K562 (cell line): ENCODE measurements around the gene PPP1R12B. TPM values are rescaled to one million over a fixed set of nuclear protein-coding genes. Genes with fewer than 3 reads are reported as not detected.

Experiments
- ATAC-seq: fragments of 200-7000 bp; cut with Tn5 transposase; 3 replicates; pipeline ENCODE4 v1.9.1; 2020; ENCODE audit warnings: moderate library complexity
- BruUV-seq: library from RNA; stranded (reverse); fragments of 400-500 nt; replicated peaks from 2 replicates; lab custom pipeline; 2021; lab: Mats Ljungman, UMichigan
- CTCF ChIA-PET: fragments of 300-600 bp; formaldehyde crosslinking; extraction: SDS; loops from one replicate; lab custom pipeline; 2021; ENCODE audit warnings: low intra/inter-chr PET ratio; lab: Yijun Ruan, JAX
- POLR2A ChIA-PET: fragments of 300-600, 350-650 bp; sonication (Branson Sonifier 250); formaldehyde crosslinking; extraction: SDS; loops from one replicate; lab custom pipeline; 2021; ENCODE audit warnings: antibody characterized with exemption, inconsistent platforms; lab: Yijun Ruan, JAX
- DNase-seq, 4 experiments: peaks; one replicate each; pipeline versions ENCODE4 v3.0.0 to v3.0.0-alpha.2; 2011 to 2018; ENCODE audit warnings: low spot score in 3 of 4, mixed read lengths in 3 of 4; ENCODE audit errors: extremely low read depth in 1 of 4
- FAIRE-seq: peaks from 2 replicates; lab custom pipeline; 2011; peaks lifted over from hg19 to GRCh38; lab: Jason Lieb, UNC
- H2AFZ ChIP-seq: 2 replicates; pipeline ENCODE4 v1.6.0; 2011; ENCODE audit warnings: low read depth, low read length, control low read depth, inconsistent platforms
- H3K27ac ChIP-seq: fragments of 200-600 bp; 3 replicates; pipeline ENCODE4 v1.8.0; 2011; ENCODE audit warnings: low read depth, mild to moderate bottlenecking, control low read depth, inconsistent platforms, low read length, moderate library complexity, mixed read lengths; ENCODE audit errors: extremely low read depth
- H3K27me3 ChIP-seq, 2 experiments: fragments of 300-600 bp in 1 of 2; 2 replicates in 1 of 2; 3 replicates in 1 of 2; pipeline versions ENCODE4 v1.6.0 to v1.8.0; 2011; ENCODE audit warnings: inconsistent platforms in 2 of 2, low read length in 2 of 2, mild to moderate bottlenecking in 1 of 2, mixed read lengths in 1 of 2, moderate library complexity in 1 of 2; ENCODE audit not compliant: control insufficient read depth in 2 of 2, insufficient read depth in 2 of 2
- H3K36me3 ChIP-seq: fragments of 300-600 bp; 3 replicates; pipeline ENCODE4 v1.8.0; 2011; ENCODE audit warnings: mild to moderate bottlenecking, low read length, inconsistent platforms; ENCODE audit not compliant: control insufficient read depth, insufficient read depth
- H3K4me1 ChIP-seq, 2 experiments: fragments of 200-600 bp in 1 of 2; replicated peaks in 1 of 2; 2 replicates in 1 of 2; 3 replicates in 1 of 2; pipeline versions ENCODE4 v1.5.1 to v1.8.0; 2011; ENCODE audit warnings: inconsistent platforms in 2 of 2, low read length in 2 of 2, mild to moderate bottlenecking in 1 of 2, mixed read lengths in 1 of 2, moderate library complexity in 1 of 2; ENCODE audit not compliant: control insufficient read depth in 2 of 2, insufficient read depth in 2 of 2
- H3K4me2 ChIP-seq: 2 replicates; pipeline ENCODE4 v1.6.1; 2011; ENCODE audit warnings: low read length, control low read depth, inconsistent platforms, mixed read lengths; ENCODE audit not compliant: insufficient read depth
- H3K4me3 ChIP-seq: fragments of 200-600 bp; sonication (generic), shearing (Covaris generic); 2 replicates; pipeline ENCODE4 v1.5.1; 2016; ENCODE audit warnings: control low read depth, inconsistent platforms
- H3K79me2 ChIP-seq: fragments of 200-600 bp; 3 replicates; pipeline ENCODE4 v1.8.0; 2011; ENCODE audit warnings: low read length, inconsistent platforms; ENCODE audit not compliant: control insufficient read depth, insufficient read depth
- H3K9ac ChIP-seq, 2 experiments: 2 replicates each; pipeline versions ENCODE4 v1.6.0 to v1.6.1; 2011; ENCODE audit warnings: low read depth in 2 of 2, low read length in 2 of 2, control low read depth in 1 of 2, inconsistent platforms in 1 of 2, mild to moderate bottlenecking in 1 of 2, mixed read lengths in 1 of 2; ENCODE audit not compliant: insufficient read depth in 1 of 2
- H3K9me1 ChIP-seq: one replicate; pipeline ENCODE4 v1.6.0; 2011; ENCODE audit warnings: inconsistent platforms, mild to moderate bottlenecking, low read length, moderate library complexity; ENCODE audit not compliant: control insufficient read depth, insufficient read depth
- H3K9me3 ChIP-seq: replicated peaks from 2 replicates; pipeline ENCODE4 v1.5.1; 2011; ENCODE audit warnings: low read depth, low read length, inconsistent platforms; ENCODE audit not compliant: control insufficient read depth, insufficient read depth
- H4K20me1 ChIP-seq: replicated peaks from 2 replicates; pipeline ENCODE4 v1.6.1; 2011; ENCODE audit warnings: low read length, inconsistent platforms, mixed read lengths; ENCODE audit not compliant: control insufficient read depth, insufficient read depth
- CGGBP1 ChIP-seq: fragments of 250-450 bp; sonication (Bioruptor Pico); IDR thresholded peaks from 2 replicates; pipeline ENCODE4 v1.9.0; 2021; ENCODE audit warnings: mild to moderate bottlenecking
- CREB3L1 ChIP-seq: fragments of 450-650 bp; IDR thresholded peaks from 2 replicates; pipeline ENCODE4 v1.6.1; 2014; ENCODE audit warnings: low read depth, mild to moderate bottlenecking, moderate library complexity, borderline replicate concordance
- ELK1 ChIP-seq: sonication (generic); formaldehyde crosslinking; IDR thresholded peaks from 2 replicates; pipeline ENCODE4 v1.8.1; 2022; ENCODE audit warnings: missing genetic modification reagents
- FOXP4 ChIP-seq: sonication (generic); formaldehyde crosslinking; IDR thresholded peaks from 2 replicates; pipeline ENCODE4 v1.8.0; 2022; ENCODE audit warnings: mild to moderate bottlenecking, missing genetic modification reagents, borderline replicate concordance
- PCBP2 ChIP-seq: fragments of 200-400 bp; formaldehyde crosslinking; IDR thresholded peaks from 2 replicates; pipeline ENCODE4 v1.6.1; 2018; ENCODE audit warnings: low read length, low read depth, mild to moderate bottlenecking, moderate library complexity; ENCODE audit not compliant: poor library complexity, severe bottlenecking
- PHF20 ChIP-seq: fragments of 450-650 bp; IDR thresholded peaks from 2 replicates; pipeline ENCODE4 v1.6.1; 2018; ENCODE audit not compliant: partially characterized antibody
- PTTG1 ChIP-seq: fragments of 450-650 bp; IDR thresholded peaks from 2 replicates; pipeline ENCODE4 v1.6.1; 2016; ENCODE audit warnings: low read depth, mild to moderate bottlenecking, missing genetic modification characterization, missing compliant biosample characterization
- SRSF1 ChIP-seq: fragments of 200-400 bp; formaldehyde crosslinking; IDR thresholded peaks from 2 replicates; pipeline ENCODE4 v1.6.1; 2017; ENCODE audit warnings: mild to moderate bottlenecking, low read depth, low read length, moderate library complexity
- ZNF408 ChIP-seq: fragments of 250-450 bp; sonication (Bioruptor Pico); IDR thresholded peaks from 2 replicates; pipeline ENCODE4 v1.4.0; 2020; ENCODE audit warnings: low read depth, mild to moderate bottlenecking, moderate library complexity
- ZNF695 ChIP-seq: fragments of 450-650 bp; formaldehyde crosslinking; IDR thresholded peaks from 2 replicates; pipeline ENCODE4 v1.4.0; 2020; ENCODE audit warnings: mild to moderate bottlenecking, moderate library complexity
- WGBS: fragments of 100-300 bp; shearing (Covaris generic); methylation state at CpG from one replicate; pipeline ENCODE4 v1.1.6; 2016; ENCODE audit warnings: low coverage, mixed read lengths; ENCODE audit not compliant: insufficient coverage; ENCODE audit errors: missing lambda C conversion rate; 5-methylcytosine and 5-hydroxymethylcytosine counted together
- in situ Hi-C: fragments of 300-500 bp; cut with MboI; formaldehyde crosslinking; loops from 4 replicates; pipeline ENCODE4 v1.15.0; 2018; ENCODE audit warnings: inconsistent platforms, mixed read lengths
- intact Hi-C: fragments of 100-400 bp; cut with micrococcal nuclease; formaldehyde crosslinking; loops from 2 replicates; pipeline ENCODE4 v1.14.2; 2022
- polyA plus RNA-seq, 8 experiments: library from polyadenylated mRNA; depleted of rRNA in 4 of 8; stranded (reverse) in 5 of 8; unstranded in 3 of 8; fragments of >200 nt; fragmentation: Nextera tagmentation in 2 of 8; fragmentation: Illumina TruSeq in 1 of 8; extraction: Ambion mirVana in 2 of 8; extraction: Trizol in 1 of 8; gene quantifications; 2 replicates each; pipeline versions ENCODE4 v1.2.1 to v1.2.3, GENCODE V29; 2011 to 2014; ENCODE audit warnings: inconsistent platforms in 1 of 8, missing spikeins in 1 of 8
- total RNA-seq, 7 experiments: library from RNA; depleted of rRNA in 6 of 7; stranded (reverse); fragments of >200 nt in 6 of 7; fragmentation: Illumina TruSeq in 2 of 7; extraction: Trizol in 2 of 7; gene quantifications; 2 replicates each; pipeline versions ENCODE4 v1.2.1 to v1.2.3, GENCODE V29; 2011 to 2021; ENCODE audit warnings: low replicate concordance in 1 of 7
- TF ChIP-seq, protein P1 (sequence below): sonication (generic); formaldehyde crosslinking; IDR thresholded peaks from 2 replicates; pipeline ENCODE4 v1.8.0; 2022; ENCODE audit warnings: missing genetic modification reagents, mild to moderate bottlenecking, borderline replicate concordance

PPP1R12B gene
- total and polyA plus RNA-seq, 9 of the 15 experiments (the other 6 are each of a cell fraction or from before 2014, with no cell fraction given): 0.73 to 16.9 (median 13.6) TPM

DNA sequence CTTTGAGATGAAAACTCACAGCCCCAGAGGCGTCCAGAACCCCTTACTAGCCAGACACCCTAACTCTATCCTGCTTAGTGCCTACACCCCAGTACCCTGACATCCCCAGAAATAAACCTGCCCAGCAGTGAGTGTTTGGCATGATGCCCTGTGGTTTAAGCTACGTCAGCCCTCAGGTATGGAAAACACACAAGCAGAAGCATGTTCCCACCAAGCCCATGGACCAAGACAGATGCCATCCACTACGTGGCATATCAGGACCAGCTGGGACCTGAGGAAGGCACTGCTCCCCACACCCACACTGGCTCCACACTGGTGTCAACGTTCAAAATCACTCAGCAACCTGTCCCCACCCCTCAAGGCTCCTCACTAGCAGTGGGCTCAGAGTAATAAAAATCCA is 245.3 kb downstream of the PPP1R12B start:
- Histone ChIP-seq H3K27me3 (peaks cover 2 to 20% of the 10 kb centered on the region in 2 experiments; a peak in 3 of 5 replicates), H3K27ac (no peak overlapping the region), H3K4me1 (no peaks in the 10 kb centered on the region), H3K9me1 (no peaks in the 10 kb centered on the region), H3K9me3 (no peaks in the 10 kb centered on the region), H2AFZ (no peak overlapping the region), H3K9ac (no peak overlapping the region), H3K36me3 (no peaks in the 10 kb centered on the region), H3K4me3 (no peak overlapping the region), H3K79me2 (no peaks in the 10 kb centered on the region), H3K4me2 (no peak overlapping the region), H4K20me1 (no peaks in the 10 kb centered on the region; the same call in 1 of the 2 replicates)
- ChIA-PET POLR2A (interaction anchor here (1.0 to 3.6 kb wide), 3 partner anchors 8 to 121 kb away, joined by 3 to 13 read pairs (median 5); no protein-coding TSS in a partner anchor), CTCF (no interaction called here)
- BruUV-seq: no TSS peak
- in situ Hi-C loops (no loop called here), intact Hi-C loops (no loop called here)
- 6% methylated on average over 3 of the region's 4 CpGs for WGBS
- DNase-seq (no peak), ATAC-seq (no peak), FAIRE-seq (no peak)
- TF ChIP-seq ZNF695 (no peak), SRSF1 (no peak), CGGBP1 (CRISPR knock-in tag) (no peak), PHF20 (no peak), PCBP2 (no peak), CREB3L1 (no peak), ELK1 (CRISPR knock-in tag) (no peak), FOXP4 (CRISPR knock-in tag) (no peak), PTTG1 (no peak), ZNF408 (no peak)
- TF ChIP-seq, protein P1, sequence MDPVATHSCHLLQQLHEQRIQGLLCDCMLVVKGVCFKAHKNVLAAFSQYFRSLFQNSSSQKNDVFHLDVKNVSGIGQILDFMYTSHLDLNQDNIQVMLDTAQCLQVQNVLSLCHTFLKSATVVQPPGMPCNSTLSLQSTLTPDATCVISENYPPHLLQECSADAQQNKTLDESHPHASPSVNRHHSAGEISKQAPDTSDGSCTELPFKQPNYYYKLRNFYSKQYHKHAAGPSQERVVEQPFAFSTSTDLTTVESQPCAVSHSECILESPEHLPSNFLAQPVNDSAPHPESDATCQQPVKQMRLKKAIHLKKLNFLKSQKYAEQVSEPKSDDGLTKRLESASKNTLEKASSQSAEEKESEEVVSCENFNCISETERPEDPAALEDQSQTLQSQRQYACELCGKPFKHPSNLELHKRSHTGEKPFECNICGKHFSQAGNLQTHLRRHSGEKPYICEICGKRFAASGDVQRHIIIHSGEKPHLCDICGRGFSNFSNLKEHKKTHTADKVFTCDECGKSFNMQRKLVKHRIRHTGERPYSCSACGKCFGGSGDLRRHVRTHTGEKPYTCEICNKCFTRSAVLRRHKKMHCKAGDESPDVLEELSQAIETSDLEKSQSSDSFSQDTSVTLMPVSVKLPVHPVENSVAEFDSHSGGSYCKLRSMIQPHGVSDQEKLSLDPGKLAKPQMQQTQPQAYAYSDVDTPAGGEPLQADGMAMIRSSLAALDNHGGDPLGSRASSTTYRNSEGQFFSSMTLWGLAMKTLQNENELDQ (CRISPR knock-in tag): no peak
